Prostate gland (tissue), 2 donors: ENCODE results near the gene PPP1R36.

Experiments
- POLR2A ChIP-seq: fragments of 450-650 bp; IDR thresholded peaks from one replicate; pipeline ENCODE4 v1.6.1; 2016; ENCODE audit warnings: antibody characterized with exemption, mild to moderate bottlenecking
- TF ChIP-seq, protein P1 (sequence below), 4 experiments: fragments of 200-600 bp in 2 of 4; fragments of 450-650 bp in 2 of 4; sonication (generic) in 2 of 4; IDR thresholded peaks; 1 replicate in 3 of 4; 2 replicates in 1 of 4; pipeline ENCODE4 v1.5.1; 2016 to 2019; ENCODE audit warnings: antibody characterized with exemption in 4 of 4, mild to moderate bottlenecking in 2 of 4, moderate library complexity in 2 of 4

DNA sequence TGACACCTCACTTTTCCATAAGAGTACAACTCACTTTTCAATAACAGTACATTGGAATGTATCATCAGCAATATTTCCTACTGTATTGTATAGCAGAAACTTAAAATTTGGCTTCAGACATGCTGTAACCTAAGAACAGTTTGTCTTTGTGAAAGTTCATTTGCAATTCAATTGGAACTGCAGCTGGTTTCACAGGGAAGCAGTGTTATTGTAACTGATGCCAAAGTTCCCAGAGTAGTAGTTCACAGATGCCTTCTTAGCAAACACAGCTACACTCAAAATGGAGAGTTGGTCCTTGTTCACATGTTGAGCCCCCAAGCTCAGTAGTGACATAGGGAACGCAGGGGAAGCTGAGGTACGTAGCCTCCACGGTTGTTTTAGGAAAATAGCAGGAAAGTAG lies 23.3 kb downstream of the PPP1R36 start:
- TF ChIP-seq, protein P1, sequence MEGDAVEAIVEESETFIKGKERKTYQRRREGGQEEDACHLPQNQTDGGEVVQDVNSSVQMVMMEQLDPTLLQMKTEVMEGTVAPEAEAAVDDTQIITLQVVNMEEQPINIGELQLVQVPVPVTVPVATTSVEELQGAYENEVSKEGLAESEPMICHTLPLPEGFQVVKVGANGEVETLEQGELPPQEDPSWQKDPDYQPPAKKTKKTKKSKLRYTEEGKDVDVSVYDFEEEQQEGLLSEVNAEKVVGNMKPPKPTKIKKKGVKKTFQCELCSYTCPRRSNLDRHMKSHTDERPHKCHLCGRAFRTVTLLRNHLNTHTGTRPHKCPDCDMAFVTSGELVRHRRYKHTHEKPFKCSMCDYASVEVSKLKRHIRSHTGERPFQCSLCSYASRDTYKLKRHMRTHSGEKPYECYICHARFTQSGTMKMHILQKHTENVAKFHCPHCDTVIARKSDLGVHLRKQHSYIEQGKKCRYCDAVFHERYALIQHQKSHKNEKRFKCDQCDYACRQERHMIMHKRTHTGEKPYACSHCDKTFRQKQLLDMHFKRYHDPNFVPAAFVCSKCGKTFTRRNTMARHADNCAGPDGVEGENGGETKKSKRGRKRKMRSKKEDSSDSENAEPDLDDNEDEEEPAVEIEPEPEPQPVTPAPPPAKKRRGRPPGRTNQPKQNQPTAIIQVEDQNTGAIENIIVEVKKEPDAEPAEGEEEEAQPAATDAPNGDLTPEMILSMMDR (IDR thresholded peaks at IDR 0.05) = no peak
- no peak for TF ChIP-seq POLR2A
